ENCODE measurements around the gene DEFB114.

The DEFB114 gene

GRCh38 chr6:49964064-49964463 is at the start of gene DEFB114:
Gene DEFB114 (minus strand): TSS chr6:49964164. CDS start chr6:49964105, 59 bp downstream.
- no peak within 1 kb of the TSS for H3K27ac ChIP-seq (ENCODE audit: low read depth, low read length)
- no peaks in the 10 kb centered on the region for H3K27me3 ChIP-seq (ENCODE audit: control insufficient read depth, insufficient read depth, low read length)
- H3K9me3 ChIP-seq (ENCODE audit: control insufficient read depth, insufficient read depth, low read depth, low read length), result peaks cover 1% of the 10 kb centered on the region; the same call in 1 of the 2 replicates
- H3K36me3 ChIP-seq (ENCODE audit: control insufficient read depth, insufficient read depth, low read length), result no peaks in the 10 kb centered on the region
- H3K4me3 ChIP-seq (ENCODE audit: low read depth, low read length), result no peak within 1 kb of the TSS
- peaks cover 15% of the 10 kb centered on the region for H3K4me1 ChIP-seq (ENCODE audit: control insufficient read depth, insufficient read depth, low read length)
- no peak within 1 kb of the TSS for H3K9ac ChIP-seq (ENCODE audit: low read length)

DNA sequence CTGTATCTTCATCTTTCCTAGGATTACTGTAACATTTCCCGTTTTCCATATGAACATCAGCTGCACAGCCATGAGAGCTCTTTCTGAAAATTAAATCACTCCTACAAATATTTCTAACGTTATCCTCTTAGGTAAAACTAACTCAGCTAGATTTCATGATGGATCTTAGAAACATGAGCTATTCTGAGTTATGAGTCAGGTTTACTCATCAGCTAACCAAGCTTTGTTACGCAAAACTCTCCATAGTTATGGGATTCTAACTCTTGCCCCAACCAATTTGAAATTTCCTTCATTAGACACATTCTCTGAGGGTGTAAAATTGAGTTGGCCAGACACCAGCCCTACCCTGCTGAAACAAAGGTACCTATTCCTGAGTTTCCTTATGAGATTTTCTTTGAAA is 43.9 kb upstream of the DEFB114 start:
- Histone ChIP-seq H3K4me1 (ENCODE audit: control insufficient read depth, insufficient read depth, low read length) (no peaks in the 10 kb centered on the region), H3K36me3 (ENCODE audit: control insufficient read depth, insufficient read depth, low read length) (no peaks in the 10 kb centered on the region), H3K9me3 (ENCODE audit: control insufficient read depth, insufficient read depth, low read depth, low read length) (no peaks in the 10 kb centered on the region), H3K9ac (ENCODE audit: low read length) (no peak overlapping the region), H3K4me3 (ENCODE audit: low read depth, low read length) (no peak overlapping the region), H3K27me3 (ENCODE audit: control insufficient read depth, insufficient read depth, low read length) (no peaks in the 10 kb centered on the region), H3K27ac (ENCODE audit: low read depth, low read length) (no peak overlapping the region)

DNA sequence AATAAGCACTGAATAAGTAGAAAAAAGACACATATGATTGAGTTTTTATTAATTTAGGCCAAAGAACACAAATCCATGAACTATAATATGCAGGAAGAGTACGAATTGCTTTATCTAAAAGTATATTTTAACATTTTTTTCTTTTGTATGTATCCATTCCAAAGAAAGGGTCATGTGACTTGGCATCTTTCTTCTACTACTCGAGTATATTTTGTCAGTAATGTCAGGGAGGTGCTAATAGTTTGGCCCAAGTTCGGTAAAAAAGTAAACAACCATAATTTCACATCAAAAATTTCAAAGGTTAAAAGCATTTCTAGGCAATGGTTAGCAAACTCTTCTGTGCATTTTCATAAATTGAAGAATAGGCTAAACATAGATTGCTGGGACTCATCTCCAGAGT is 39.2 kb upstream of the DEFB114 start:
- Histone ChIP-seq H3K27ac (ENCODE audit: low read depth, low read length) (no peak overlapping the region), H3K27me3 (ENCODE audit: control insufficient read depth, insufficient read depth, low read length) (no peaks in the 10 kb centered on the region), H3K4me3 (ENCODE audit: low read depth, low read length) (no peak overlapping the region), H3K36me3 (ENCODE audit: control insufficient read depth, insufficient read depth, low read length) (no peaks in the 10 kb centered on the region), H3K9ac (ENCODE audit: low read length) (no peak overlapping the region), H3K4me1 (ENCODE audit: control insufficient read depth, insufficient read depth, low read length) (no peaks in the 10 kb centered on the region), H3K9me3 (ENCODE audit: control insufficient read depth, insufficient read depth, low read depth, low read length) (no peaks in the 10 kb centered on the region)

GRCh38 chr6:49995278-49995677 is 31.3 kb upstream of the DEFB114 start:
- Histone ChIP-seq H3K27ac (ENCODE audit: low read depth, low read length) (no peak overlapping the region), H3K36me3 (ENCODE audit: control insufficient read depth, insufficient read depth, low read length) (no peaks in the 10 kb centered on the region), H3K9me3 (ENCODE audit: control insufficient read depth, insufficient read depth, low read depth, low read length) (no peaks in the 10 kb centered on the region), H3K27me3 (ENCODE audit: control insufficient read depth, insufficient read depth, low read length) (no peaks in the 10 kb centered on the region), H3K4me1 (ENCODE audit: control insufficient read depth, insufficient read depth, low read length) (no peaks in the 10 kb centered on the region), H3K4me3 (ENCODE audit: low read depth, low read length) (no peak overlapping the region), H3K9ac (ENCODE audit: low read length) (no peak overlapping the region)

DNA sequence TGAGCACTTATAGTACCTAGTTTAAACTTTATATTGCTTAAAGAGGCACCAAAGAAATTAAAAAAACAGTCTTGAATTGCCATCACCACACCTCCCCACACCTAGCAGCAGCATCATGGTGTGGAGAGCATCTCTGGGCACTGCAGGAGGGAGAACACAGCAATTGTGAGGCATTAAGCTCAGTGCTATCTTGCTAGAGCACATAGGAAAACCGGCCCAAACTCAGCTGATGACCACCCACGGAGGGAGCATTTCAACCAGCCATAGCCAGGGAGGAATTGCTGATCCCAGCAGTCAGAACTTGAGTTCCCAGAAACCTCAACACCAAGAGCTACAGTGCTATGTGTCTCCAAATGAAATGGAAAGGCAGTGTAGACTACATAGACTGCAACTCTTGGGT is 24.9 kb upstream of the DEFB114 start:
- Histone ChIP-seq H3K9me3 (ENCODE audit: control insufficient read depth, insufficient read depth, low read depth, low read length) (no peaks in the 10 kb centered on the region), H3K36me3 (ENCODE audit: control insufficient read depth, insufficient read depth, low read length) (no peaks in the 10 kb centered on the region), H3K27me3 (ENCODE audit: control insufficient read depth, insufficient read depth, low read length) (no peaks in the 10 kb centered on the region), H3K27ac (ENCODE audit: low read depth, low read length) (no peak overlapping the region), H3K4me3 (ENCODE audit: low read depth, low read length) (no peak overlapping the region), H3K9ac (ENCODE audit: low read length) (no peak overlapping the region), H3K4me1 (ENCODE audit: control insufficient read depth, insufficient read depth, low read length) (no peaks in the 10 kb centered on the region; the same call in 1 of the 2 replicates)

- Histone ChIP-seq H3K27ac (ENCODE audit: low read depth, low read length) (no peak overlapping the region), H3K36me3 (ENCODE audit: control insufficient read depth, insufficient read depth, low read length) (no peaks in the 10 kb centered on the region), H3K27me3 (ENCODE audit: control insufficient read depth, insufficient read depth, low read length) (no peaks in the 10 kb centered on the region), H3K9ac (ENCODE audit: low read length) (no peak overlapping the region), H3K4me3 (ENCODE audit: low read depth, low read length) (no peak overlapping the region), H3K9me3 (ENCODE audit: control insufficient read depth, insufficient read depth, low read depth, low read length) (0 out of 2 replicates have a peak, but pooled peaks cover under 1% of the 10 kb centered on the region), H3K4me1 (ENCODE audit: control insufficient read depth, insufficient read depth, low read length) (no peaks in the 10 kb centered on the region; the same call in 1 of the 2 replicates)
Measured at GRCh38 chr6:49987749-49988148, 23.8 kb upstream of the DEFB114 start.

GRCh38 chr6:49986551-49986950 is 22.6 kb upstream of the DEFB114 start:
- H3K4me1 ChIP-seq (ENCODE audit: control insufficient read depth, insufficient read depth, low read length), result no peaks in the 10 kb centered on the region; the same call in 1 of the 2 replicates
- H3K4me3 ChIP-seq (ENCODE audit: low read depth, low read length), result no peak overlapping the region
- no peaks in the 10 kb centered on the region for H3K36me3 ChIP-seq (ENCODE audit: control insufficient read depth, insufficient read depth, low read length)
- H3K9ac ChIP-seq (ENCODE audit: low read length), result no peak overlapping the region
- no peak overlapping the region for H3K27ac ChIP-seq (ENCODE audit: low read depth, low read length)
- no peaks in the 10 kb centered on the region for H3K27me3 ChIP-seq (ENCODE audit: control insufficient read depth, insufficient read depth, low read length)
- 0 out of 2 replicates have a peak, but pooled peaks cover 3% of the 10 kb centered on the region for H3K9me3 ChIP-seq (ENCODE audit: control insufficient read depth, insufficient read depth, low read depth, low read length)

GRCh38 chr6:49982046-49982445 is 18.1 kb upstream of the DEFB114 start:
- Histone ChIP-seq H3K9me3 (ENCODE audit: control insufficient read depth, insufficient read depth, low read depth, low read length) (0 out of 2 replicates have a peak, but pooled peaks cover 3% of the 10 kb centered on the region), H3K9ac (ENCODE audit: low read length) (no peak overlapping the region), H3K4me1 (ENCODE audit: control insufficient read depth, insufficient read depth, low read length) (no peaks in the 10 kb centered on the region; the same call in 1 of the 2 replicates), H3K27me3 (ENCODE audit: control insufficient read depth, insufficient read depth, low read length) (no peaks in the 10 kb centered on the region), H3K4me3 (ENCODE audit: low read depth, low read length) (no peak overlapping the region), H3K36me3 (ENCODE audit: control insufficient read depth, insufficient read depth, low read length) (no peaks in the 10 kb centered on the region), H3K27ac (ENCODE audit: low read depth, low read length) (no peak overlapping the region)

DNA sequence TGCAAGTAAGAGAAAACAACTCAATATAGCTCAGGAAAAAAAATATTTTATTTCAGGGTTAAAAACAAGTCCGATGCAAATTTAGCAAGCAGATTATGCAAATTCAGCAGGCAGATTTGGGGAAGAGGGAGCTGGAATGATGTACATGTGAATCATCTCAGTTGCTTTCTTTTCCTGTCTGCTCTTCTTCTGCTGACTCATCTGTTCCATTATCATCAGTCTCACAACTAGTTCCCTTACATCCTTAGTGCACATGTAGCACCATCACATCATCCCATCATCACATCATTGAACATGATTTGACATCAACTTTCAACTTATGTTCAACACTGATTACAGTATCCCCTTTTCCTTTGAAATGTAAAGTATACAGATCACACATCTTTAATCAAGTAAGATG is 16.9 kb upstream of the DEFB114 start:
- 0 out of 2 replicates have a peak, but pooled peaks cover 3% of the 10 kb centered on the region for H3K9me3 ChIP-seq (ENCODE audit: control insufficient read depth, insufficient read depth, low read depth, low read length)
- H3K4me1 ChIP-seq (ENCODE audit: control insufficient read depth, insufficient read depth, low read length), result no peaks in the 10 kb centered on the region
- no peaks in the 10 kb centered on the region for H3K36me3 ChIP-seq (ENCODE audit: control insufficient read depth, insufficient read depth, low read length)
- H3K27ac ChIP-seq (ENCODE audit: low read depth, low read length), result no peak overlapping the region
- no peaks in the 10 kb centered on the region for H3K27me3 ChIP-seq (ENCODE audit: control insufficient read depth, insufficient read depth, low read length)
- H3K4me3 ChIP-seq (ENCODE audit: low read depth, low read length), result no peak overlapping the region
- no peak overlapping the region for H3K9ac ChIP-seq (ENCODE audit: low read length)

GRCh38 chr6:49979584-49979983 is 15.6 kb upstream of the DEFB114 start:
- no peak overlapping the region for H3K27ac ChIP-seq (ENCODE audit: low read depth, low read length)
- no peaks in the 10 kb centered on the region for H3K36me3 ChIP-seq (ENCODE audit: control insufficient read depth, insufficient read depth, low read length)
- H3K9me3 ChIP-seq (ENCODE audit: control insufficient read depth, insufficient read depth, low read depth, low read length), result 0 out of 2 replicates have a peak, but pooled peaks cover 3% of the 10 kb centered on the region
- no peak overlapping the region for H3K9ac ChIP-seq (ENCODE audit: low read length)
- H3K27me3 ChIP-seq (ENCODE audit: control insufficient read depth, insufficient read depth, low read length), result no peaks in the 10 kb centered on the region
- no peak overlapping the region for H3K4me3 ChIP-seq (ENCODE audit: low read depth, low read length)
- no peaks in the 10 kb centered on the region for H3K4me1 ChIP-seq (ENCODE audit: control insufficient read depth, insufficient read depth, low read length)

- Histone ChIP-seq H3K36me3 (ENCODE audit: control insufficient read depth, insufficient read depth, low read length) (no peaks in the 10 kb centered on the region), H3K27ac (ENCODE audit: low read depth, low read length) (no peak overlapping the region), H3K27me3 (ENCODE audit: control insufficient read depth, insufficient read depth, low read length) (no peaks in the 10 kb centered on the region), H3K4me3 (ENCODE audit: low read depth, low read length) (no peak overlapping the region), H3K9ac (ENCODE audit: low read length) (no peak overlapping the region), H3K4me1 (ENCODE audit: control insufficient read depth, insufficient read depth, low read length) (no peaks in the 10 kb centered on the region), H3K9me3 (ENCODE audit: control insufficient read depth, insufficient read depth, low read depth, low read length) (0 out of 2 replicates have a peak, but pooled peaks cover 3% of the 10 kb centered on the region)
Measured at GRCh38 chr6:49978332-49979226, 14.6 kb upstream of the DEFB114 start.

Data from HUES6 (cell line).